GM15510 (cell line): Measurements from ENCODE around the gene GPR158.

ENCODE experiments used
- POLR2A ChIP-seq: IDR thresholded peaks from 3 replicates; pipeline ENCODE4 v1.6.1; 2011; ENCODE audit warnings: borderline replicate concordance; ENCODE audit not compliant: insufficient read length; ENCODE audit errors: extremely low read depth

GPR158 gene

DNA sequence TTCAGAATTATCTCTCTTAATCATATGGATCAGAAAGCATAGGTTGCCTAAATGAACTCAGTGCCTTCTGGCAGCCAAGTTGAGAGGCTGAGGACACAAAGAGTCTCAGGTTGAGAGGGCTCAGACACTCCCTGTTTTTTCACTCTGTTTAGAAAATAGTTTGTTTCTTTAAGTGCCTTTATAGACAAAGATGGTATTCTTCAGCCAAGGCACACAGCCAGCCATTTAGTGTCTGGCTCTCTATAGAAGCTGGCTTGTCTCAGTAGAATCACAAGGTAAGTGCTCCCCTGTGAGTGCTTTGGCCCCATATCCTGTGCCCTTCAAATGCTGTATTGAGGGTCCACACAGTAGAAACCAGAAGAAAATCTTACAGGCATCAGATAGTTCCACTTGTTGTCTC, 3.6 kb downstream of the GPR158 start:
- no peak for TF ChIP-seq POLR2A

DNA sequence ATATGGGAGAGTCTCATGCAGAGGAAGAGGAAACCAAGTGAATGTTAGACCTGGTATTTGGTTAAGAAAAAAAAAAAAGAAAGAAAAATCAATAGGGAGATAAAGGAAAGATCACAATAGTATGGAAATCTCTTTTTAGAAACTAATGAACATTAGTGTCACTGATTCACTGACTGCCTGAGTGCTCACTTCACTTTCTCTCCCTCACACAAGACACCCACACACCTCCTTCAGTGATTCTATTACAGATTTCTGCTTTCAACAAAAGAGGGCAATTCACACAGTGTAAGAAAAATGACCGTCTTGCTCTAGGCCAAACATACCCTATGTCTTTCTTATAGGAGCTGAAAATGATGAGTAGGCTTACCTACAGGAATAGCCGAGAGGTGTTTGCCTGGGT, 6.0 kb downstream of the GPR158 start:
- no peak for TF ChIP-seq POLR2A

DNA sequence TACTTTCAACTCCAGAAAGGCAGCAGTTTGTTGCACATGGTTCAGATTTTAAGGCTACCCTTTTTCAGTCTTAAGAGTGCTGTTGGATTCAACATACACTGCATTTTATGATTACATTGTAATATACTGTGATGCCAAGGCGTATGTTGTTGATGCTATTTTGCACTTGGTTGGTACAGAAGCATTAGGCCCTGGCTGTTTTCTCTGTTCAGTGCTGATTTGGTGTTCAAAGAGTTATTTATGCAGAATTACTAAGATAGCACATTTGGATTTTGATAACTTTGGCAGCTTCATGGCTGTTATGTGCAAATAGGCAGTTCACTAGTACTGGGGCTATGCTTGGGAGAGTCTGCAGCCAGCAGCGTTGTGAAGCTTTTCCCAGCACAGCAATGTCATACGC, 7.8 kb downstream of the GPR158 start:
- TF ChIP-seq POLR2A, result no peak

DNA sequence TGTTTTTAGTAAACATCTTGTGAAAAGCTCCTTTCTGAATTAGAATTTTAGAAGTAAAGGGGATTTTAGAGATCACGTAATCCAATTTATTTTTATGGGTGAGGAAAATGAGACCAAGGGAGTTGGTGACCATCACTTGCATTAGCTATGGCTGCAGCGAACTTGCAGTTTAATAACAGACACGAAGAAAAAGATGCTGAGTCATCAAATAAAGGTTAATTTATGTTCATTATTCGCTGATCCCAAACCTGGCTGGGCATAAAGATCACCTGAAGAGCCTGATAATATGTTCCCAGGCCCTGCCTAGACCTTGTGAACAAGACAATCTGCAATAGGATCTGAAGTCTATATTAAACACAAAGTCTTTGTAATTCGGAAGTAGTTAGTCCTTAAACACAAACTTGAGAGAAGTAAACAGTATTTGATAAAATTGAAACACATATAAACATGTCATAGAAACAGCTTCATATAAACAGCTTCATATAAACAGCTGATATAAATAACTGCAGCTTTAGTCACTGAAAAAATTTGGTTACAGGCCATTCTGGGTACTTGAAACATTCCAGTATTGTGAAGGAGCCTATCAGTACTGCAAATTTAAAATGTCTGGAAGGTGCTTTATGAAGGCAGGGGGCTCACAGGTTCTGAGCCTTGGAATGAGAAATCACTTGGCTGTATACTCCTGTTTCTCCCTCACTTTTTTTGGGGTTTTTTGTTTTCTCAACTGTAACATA, 16.5 kb downstream of the GPR158 start:
- TF ChIP-seq POLR2A, result no peak

DNA sequence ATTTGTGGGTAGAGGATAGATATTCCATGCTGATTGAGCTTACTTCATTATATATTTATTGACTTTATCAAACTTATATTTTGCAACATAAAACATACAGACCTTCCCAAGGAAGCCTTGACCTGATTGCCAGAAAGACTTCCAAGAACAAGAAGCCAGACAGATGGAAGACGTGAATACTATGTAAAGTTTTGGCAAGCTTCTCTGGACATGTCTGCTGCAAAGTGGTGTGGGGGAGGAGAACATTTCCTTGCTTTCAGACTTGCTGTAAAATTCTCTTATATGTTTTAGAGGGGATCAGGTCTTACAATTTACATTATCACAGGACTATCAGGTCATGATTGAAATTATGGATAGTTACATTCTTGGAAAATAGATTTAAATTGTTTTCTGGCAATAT, 23.4 kb downstream of the GPR158 start:
- TF ChIP-seq POLR2A, result no peak

DNA sequence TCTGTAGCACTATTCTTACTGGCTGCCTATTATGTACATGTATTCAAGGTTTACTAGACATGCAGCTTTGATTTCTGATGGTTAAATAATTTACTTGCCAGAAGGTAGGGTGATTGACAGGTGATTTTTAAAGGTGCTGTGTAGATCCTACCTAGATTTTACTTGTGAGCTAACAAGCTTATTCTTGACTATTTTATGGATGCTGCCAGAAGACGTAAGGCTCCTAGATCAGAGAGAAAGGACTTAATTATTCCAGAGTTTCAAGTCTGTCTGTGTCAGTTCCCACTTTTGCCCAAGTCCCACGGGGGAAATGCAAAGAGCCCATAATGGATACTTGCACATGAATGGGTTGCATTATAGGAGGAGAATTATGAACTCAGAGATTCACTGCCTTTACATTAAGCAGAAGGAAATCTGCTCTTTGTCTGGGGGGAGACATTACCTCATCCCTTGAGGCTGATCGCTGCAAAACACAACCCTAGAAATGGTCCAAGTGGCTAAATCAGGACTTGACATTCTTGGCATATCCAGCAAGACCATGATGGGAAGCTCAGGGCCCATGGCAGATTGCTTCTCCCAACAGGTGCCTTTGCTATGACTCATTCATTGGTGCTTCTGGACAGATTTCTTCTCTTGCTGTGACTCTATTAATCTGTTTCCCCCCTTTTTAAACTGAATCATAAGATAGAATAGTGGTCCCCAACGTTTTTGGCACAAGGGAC, 32.1 kb downstream of the GPR158 start:
- TF ChIP-seq POLR2A, result no peak

DNA sequence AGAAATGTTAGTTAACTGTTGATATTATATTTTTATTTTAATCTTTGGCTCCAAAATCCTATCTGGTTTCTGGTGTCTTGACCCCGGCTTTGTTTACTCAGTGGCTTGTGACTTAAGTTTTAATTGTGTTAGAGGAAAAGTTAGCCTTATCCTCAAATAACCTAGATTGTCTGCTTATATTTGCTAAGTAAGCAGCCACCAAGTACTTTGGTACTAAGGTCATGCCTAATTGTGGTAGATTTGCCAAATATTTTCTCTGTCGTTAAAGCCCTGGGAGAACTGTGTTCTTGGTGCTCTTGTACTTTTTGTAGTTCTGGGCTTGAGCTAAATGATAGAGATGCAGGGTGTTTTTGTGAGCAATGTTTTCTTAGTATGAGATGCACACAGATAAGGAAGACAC, 34.8 kb downstream of the GPR158 start:
- no peak for TF ChIP-seq POLR2A

DNA sequence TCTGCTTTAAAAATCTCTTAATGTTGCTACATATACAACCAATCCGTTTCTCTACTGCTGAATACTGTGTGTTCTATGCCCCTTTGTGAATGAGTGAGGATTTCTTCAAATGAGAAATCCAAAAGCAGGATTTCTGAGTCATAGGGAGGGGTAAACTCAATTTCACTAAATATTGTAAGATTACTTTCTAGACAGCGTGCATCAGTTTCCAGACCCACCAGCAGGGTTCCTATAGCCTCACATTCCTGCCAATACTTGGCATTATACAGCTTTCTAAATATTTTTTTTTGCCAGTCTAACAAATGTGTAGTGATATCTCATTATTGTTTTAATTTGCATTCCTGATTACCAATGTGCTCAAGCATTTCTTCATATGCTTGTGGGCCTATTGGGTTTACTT, 35.5 kb downstream of the GPR158 start:
- TF ChIP-seq POLR2A, result no peak

DNA sequence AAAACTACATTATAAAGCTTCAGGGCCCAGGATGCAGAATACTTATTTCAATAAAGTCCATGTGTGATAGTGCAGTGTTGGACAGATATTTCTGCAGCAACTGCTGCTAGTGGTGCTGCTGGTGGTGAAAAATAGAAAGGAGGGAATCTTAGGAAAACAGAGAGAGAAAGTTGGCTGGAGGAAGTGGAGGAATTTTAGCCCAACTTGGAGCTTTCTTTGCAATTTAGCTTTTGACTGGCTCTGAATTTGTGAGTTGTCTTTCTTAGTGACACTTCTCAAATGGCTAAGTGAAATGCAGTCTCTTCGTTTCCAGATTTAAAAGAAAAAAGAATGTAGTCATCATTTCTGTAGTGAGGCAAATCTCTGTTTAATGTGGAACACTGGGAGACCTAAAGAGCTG, 45.4 kb downstream of the GPR158 start:
- TF ChIP-seq POLR2A, result no peak

DNA sequence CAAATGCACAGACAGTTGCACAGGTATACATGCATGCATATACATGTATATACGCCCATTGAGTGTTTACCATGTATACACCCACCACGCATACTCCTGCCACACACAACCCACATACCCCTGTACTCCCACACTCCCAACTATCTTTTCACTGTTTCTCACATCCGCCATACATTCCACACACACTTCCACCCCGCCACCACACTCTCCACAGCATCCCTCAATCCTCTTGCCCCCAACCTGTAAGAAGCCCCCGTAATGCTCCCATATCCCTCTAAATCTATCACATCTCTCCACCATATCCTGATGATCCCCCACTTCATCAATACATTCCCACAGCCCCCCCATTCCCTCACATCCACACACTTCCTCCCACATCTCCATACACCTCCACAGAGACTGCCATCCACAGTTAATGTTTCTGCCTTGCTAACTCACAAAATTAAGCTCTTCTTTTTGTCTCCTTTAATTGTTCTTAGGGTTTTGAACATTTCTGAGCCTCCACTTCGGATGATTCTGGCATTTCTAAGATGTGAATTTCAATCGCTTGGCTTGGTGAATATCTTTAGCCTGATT, 47.4 kb downstream of the GPR158 start:
- no peak for TF ChIP-seq POLR2A

DNA sequence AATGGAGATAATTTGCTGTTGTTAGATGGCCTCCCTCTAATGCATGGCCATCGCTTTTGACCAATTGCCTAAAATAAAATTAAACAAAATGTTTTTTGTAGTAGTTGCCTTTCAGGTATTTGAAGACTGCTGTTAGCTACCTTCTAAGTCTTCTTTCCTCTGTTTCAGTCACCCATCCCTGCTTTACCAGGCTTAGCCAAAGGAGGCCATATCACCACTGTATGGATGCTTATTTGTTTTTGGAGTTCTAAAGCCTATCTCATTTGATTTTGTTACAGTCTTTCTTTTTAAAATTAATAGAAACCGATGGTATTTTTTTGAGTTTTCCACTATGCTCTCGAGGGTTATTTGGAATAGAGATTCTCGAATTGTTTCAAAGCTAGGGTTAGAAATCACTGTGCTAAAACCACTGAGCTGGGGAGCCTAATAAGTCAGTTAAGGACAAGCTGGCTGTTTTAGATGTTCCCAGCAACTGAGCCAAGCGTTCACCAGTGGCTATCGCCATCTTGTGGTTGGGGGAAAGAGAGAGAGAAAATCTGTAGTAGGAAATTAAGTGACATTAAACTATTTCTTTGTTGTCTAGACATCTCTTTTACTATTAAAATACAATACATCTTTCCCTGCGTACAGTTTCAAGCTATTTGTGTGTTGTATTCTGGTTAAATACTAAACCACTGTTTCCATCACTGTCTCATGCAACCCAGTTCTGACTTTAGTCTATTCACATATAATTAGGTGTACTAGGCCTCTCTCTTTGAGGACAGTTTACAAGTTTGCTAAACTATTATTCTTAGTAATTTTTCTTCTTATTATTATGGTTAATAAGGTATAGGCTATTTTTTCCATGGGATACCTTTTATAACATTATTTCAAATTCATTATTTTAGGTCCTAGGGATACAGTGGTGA, 52.2 kb downstream of the GPR158 start:
- TF ChIP-seq POLR2A, result no peak

DNA sequence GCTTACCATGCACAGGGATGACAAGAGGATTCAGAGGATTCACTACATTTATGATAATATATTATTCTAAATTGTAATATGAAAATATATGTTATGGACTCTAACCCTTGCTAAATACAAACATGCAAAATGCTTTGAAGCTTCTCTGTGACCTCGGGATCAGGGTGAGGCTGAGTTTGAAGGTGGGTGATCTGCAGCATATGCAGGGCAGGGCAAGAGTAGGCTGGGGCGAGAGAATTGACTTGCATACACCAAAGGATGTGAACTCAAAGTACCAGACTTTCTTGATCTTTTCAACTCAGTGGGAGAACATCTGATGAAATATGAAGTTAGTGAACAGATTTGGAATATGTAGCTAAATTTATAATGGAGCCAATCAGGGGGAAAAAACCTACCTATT, 57.0 kb downstream of the GPR158 start:
- TF ChIP-seq POLR2A, result no peak

DNA sequence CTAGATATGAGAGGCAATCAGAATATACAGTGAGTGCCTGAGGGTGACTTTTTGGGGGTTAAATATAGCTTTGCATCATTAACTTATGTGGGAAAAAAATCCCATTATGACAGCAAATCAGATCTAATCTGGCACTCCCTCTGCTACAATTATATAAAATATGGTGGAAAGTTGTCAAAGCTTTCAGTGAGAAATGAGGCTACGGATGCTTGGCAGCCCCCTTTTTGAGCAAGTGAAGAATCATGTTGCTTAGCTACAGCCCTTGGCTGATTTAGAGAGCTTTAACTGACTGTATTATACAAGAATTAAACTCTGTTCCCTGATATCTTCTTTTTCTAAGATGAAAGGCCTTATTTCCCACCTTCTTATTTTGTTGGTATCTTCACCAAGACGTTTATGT, 57.4 kb downstream of the GPR158 start:
- TF ChIP-seq POLR2A, result no peak

DNA sequence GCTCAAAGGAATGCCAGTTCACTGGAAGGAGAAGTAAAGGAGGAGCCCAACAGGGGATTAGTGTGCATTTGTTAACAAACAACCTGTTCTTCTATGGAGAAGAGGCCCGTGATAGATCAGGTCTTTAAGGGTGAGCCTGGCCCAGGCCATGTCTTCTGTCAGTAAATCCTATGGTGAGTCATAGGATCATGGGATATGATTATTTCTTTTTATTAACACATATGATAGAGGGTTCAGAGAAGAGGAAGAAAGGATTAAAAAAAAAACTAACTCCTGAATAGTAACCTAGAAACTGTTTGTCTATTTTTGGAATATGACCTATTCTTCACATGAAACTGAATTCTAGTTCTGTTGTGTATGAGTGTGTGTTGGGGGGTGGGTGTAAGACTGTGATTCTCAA, 70.4 kb downstream of the GPR158 start:
- TF ChIP-seq POLR2A, result no peak

DNA sequence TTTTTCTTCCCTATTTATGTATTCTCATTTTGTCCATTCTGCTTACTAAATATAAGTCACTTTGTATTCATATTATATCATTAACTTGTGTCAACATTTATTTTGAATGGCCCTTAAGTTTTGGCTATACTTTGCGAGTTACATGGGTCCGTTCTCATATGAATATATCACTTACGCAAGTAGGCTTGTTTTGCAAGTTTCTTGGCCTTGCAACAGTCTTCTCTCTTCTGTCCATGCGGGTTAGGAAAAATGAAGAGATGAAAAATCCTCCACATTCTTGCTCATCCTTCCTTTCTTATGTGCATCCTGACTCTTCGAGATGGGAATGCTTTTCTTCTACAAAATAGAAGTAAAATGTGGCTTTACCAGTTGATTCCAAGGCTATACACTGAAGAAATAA, 82.8 kb downstream of the GPR158 start:
- TF ChIP-seq POLR2A, result no peak
